Mucosa of stomach (tissue), 1 donor: Measurements from ENCODE around the gene MALAT1.
"Not testable (repeated sequence)": the region's sequence is repeated elsewhere in the genome, so short reads cannot be mapped to it uniquely, and the experiment has no call there.

Source experiments
- H3K27me3 ChIP-seq: one replicate; pipeline ENCODE4 v1.7.0; 2013; ENCODE audit warnings: mild to moderate bottlenecking, low read length; ENCODE audit not compliant: control insufficient read depth, insufficient read depth
- H3K36me3 ChIP-seq: one replicate; pipeline ENCODE4 v1.7.0; 2013; ENCODE audit warnings: low read length; ENCODE audit not compliant: control insufficient read depth, insufficient read depth
- H3K4me1 ChIP-seq: one replicate; pipeline ENCODE4 v1.7.0; 2013; ENCODE audit warnings: mild to moderate bottlenecking, low read length; ENCODE audit not compliant: control insufficient read depth, insufficient read depth
- H3K4me3 ChIP-seq: one replicate; pipeline ENCODE4 v1.7.0; 2013; ENCODE audit warnings: low read length
- H3K9ac ChIP-seq: one replicate; pipeline ENCODE4 v1.7.0; 2013; ENCODE audit warnings: mild to moderate bottlenecking, low read length, moderate library complexity
- H3K9me3 ChIP-seq: one replicate; pipeline ENCODE4 v1.7.0; 2013; ENCODE audit warnings: mild to moderate bottlenecking, low read length, moderate library complexity; ENCODE audit not compliant: control insufficient read depth
- donor health status: Pancreatic carcinoma.

Gene MALAT1

DNA sequence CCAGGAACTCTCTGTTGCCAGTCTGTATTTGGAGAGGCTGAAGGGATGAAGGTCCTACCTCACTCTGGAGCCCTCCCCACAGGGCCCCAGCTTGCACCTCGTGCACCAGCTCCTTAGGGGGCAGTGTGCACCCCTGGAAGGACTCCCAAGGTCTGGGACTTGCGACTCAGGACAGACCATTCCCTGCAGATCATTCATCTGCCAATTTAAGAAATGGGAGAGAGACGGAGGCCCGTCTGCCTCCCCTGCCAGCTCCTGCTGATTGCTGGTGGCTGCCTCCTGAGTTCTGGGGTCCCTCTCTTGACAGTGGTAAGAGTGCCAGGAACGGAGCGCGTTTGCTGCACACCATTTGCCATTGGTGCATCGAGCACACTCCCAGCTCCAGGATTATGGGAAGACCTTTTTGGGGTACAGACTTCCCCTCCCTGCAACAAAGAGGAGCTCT is 27.4 kb upstream of the MALAT1 start:
- Histone ChIP-seq H3K4me1 (peaks cover 22% of the 10 kb centered on the region), H3K27me3 (no peaks in the 10 kb centered on the region), H3K9ac (peak overlapping the region; percentile 68), H3K36me3 (no peaks in the 10 kb centered on the region), H3K9me3 (no peaks in the 10 kb centered on the region), H3K4me3 (peak overlapping the region; percentile 9)

DNA sequence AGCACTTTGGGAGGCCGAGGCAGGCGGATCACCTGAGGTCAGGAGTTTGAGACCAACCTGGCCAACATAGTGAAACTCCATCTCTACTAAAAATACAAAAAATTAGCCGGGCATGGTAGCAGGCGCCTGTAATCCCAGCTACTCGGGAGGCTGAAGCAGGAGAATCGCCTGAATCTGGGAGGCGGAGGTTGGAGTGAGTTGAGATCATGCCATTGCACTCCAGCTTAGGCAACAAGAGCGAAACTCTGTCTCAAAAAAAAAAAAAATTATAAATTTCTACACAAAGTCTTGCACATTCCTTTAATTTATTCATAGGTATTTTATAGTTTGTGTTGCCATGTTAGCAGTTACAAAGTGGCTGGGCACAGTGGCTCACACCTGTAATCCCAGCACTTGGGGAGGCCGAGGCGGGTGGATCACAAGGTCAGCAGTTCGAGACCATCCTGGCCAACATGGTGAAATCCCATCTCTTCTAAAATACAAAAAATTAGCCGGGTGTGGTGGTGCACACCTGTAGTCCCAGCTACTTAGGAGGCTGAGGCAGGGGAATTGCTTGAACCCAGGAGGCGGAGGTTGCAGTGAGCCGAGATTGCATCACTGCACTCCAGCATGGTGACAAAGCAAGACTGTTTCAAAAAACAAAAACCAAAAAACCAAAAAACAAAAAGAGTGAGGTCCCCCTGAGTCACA is 26.1 kb upstream of the MALAT1 start:
- not testable (repeated sequence) for H3K36me3 ChIP-seq, H3K27me3 ChIP-seq, H3K4me3 ChIP-seq, H3K9me3 ChIP-seq
- Histone ChIP-seq H3K9ac (peak overlapping the region; percentile 68), H3K4me1 (peaks cover 28% of the 10 kb centered on the region)

DNA sequence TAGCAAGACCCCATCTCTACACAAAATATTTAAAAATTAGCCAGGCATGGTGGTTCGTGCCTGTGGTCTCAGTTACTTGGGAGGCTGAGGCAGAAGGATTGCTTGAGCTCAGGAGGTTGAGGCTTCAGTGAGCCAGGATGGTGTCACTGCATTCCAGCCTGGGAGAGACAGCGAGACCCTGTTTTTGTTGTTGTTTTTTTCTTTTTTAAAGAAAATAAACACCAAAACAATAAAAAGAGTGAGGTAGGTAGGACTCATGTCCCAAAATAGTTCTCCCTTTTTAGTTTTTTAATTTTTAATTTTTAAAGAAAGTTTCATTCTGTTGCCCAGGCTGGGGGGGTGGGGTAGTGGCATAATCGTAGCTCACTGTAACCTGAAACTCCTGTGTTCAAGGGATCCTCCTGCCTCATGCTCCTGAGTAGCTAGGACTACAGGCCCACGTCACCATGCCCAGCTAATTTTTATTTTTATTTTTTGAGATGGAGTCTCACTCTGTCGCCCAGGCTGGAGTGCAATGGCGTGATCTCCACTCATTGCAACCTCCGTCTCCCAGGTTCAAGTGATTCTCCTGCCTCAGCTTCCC is 25.5 kb upstream of the MALAT1 start:
- peaks cover 34% of the 10 kb centered on the region for H3K4me1 ChIP-seq
- H3K9ac ChIP-seq = no peak overlapping the region
- H3K36me3 ChIP-seq = no peaks in the 10 kb centered on the region
- H3K4me3 ChIP-seq = no peak overlapping the region
- no peaks in the 10 kb centered on the region for H3K9me3 ChIP-seq
- H3K27me3 ChIP-seq = no peaks in the 10 kb centered on the region

DNA sequence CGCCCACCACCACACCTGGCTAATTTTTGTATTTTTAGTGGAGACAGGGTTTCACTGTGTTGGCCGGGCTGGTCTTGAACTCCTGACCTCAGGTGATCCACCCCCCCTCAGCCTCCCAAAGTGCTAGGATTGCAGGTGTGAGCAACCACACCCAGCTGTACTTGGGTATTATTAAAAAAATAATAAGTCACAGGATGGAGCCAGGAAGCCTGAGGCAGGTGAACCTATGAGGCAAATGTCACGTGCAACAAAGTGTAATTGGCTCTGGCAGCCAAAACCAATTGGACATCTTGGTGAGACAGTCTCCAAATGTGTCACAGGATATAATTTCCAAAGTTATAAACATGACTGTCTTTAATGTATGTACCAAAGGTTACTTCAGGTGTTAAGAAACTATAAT is 24.0 kb upstream of the MALAT1 start:
- H3K4me3 ChIP-seq = no peak overlapping the region
- H3K27me3 ChIP-seq = no peaks in the 10 kb centered on the region
- no peak overlapping the region for H3K9ac ChIP-seq
- no peaks in the 10 kb centered on the region for H3K9me3 ChIP-seq
- H3K4me1 ChIP-seq = peaks cover 43% of the 10 kb centered on the region
- no peaks in the 10 kb centered on the region for H3K36me3 ChIP-seq

DNA sequence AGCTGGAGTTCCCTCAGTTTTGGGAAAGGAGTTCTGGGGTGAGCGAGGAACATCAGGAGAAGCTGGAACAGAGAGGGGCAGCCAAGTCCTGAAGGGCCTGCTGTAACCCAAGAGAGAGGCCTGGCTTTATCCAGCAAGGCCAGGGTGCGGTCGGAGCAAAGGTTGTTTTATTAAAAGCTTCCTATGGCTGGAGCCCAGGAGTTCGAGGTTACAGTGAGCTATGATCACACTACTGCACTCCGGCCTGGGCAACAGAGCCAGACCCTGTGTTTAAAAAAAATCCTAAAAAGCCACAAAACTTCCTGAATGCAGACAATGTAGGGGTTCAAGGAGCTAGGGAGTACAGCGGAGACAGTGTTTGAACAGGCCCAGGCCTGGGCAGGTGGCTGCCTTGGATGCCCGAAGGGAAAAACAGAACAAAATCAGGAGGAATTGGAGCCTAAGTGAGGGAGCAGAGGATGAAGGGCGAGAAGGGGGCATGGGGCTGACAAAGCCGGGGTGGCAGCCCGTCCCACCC is 22.2 kb upstream of the MALAT1 start:
- no peaks in the 10 kb centered on the region for H3K36me3 ChIP-seq
- no peaks in the 10 kb centered on the region for H3K27me3 ChIP-seq
- H3K9ac ChIP-seq = peak overlapping the region; percentile 99
- H3K4me1 ChIP-seq = peaks cover 41% of the 10 kb centered on the region
- no peaks in the 10 kb centered on the region for H3K9me3 ChIP-seq
- H3K4me3 ChIP-seq = peak overlapping the region; percentile 64

DNA sequence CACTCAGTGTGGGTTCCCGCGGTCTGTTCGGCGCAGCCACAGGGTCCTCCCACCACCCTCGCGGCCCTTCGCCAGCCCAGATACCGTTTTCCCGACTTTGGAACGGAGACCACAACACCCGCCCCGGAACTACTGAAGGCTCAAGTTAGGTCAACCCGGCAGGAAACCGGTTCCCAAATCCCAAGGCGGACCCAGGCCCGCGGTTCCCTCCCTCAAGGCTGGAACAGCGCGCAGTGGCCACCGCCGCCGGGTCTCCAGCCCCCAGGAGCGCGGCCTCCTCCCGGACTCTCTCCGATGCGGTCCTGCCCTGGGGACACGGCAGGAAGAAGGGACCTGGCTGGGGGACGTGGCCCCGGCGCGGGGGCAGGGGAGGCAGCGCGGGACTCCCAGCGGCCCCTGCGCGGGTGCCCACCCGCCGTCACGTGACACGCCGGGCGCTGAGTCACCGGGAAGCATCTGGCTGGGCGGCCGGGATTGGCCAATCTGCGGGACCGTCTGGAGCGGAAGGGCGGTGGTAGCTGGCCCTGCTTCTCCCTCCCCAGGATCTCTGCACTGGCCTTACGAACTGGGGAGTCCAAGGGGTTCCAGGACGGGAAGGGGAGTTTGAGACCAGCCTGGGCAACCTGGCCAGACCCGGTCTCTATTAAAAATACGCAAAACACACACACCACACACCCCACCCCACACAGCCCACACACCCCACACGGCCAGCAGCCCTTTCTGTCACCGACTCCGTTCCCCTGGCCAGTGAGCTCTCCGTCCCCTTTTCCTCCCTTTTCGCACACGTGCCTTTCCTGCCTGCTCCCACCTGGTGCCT is 21.5 kb upstream of the MALAT1 start:
- Histone ChIP-seq H3K9ac (peak overlapping the region; percentile 99), H3K36me3 (no peaks in the 10 kb centered on the region), H3K9me3 (no peaks in the 10 kb centered on the region), H3K4me1 (peaks cover 36% of the 10 kb centered on the region), H3K4me3 (peak overlapping the region; percentile 87), H3K27me3 (no peaks in the 10 kb centered on the region)

DNA sequence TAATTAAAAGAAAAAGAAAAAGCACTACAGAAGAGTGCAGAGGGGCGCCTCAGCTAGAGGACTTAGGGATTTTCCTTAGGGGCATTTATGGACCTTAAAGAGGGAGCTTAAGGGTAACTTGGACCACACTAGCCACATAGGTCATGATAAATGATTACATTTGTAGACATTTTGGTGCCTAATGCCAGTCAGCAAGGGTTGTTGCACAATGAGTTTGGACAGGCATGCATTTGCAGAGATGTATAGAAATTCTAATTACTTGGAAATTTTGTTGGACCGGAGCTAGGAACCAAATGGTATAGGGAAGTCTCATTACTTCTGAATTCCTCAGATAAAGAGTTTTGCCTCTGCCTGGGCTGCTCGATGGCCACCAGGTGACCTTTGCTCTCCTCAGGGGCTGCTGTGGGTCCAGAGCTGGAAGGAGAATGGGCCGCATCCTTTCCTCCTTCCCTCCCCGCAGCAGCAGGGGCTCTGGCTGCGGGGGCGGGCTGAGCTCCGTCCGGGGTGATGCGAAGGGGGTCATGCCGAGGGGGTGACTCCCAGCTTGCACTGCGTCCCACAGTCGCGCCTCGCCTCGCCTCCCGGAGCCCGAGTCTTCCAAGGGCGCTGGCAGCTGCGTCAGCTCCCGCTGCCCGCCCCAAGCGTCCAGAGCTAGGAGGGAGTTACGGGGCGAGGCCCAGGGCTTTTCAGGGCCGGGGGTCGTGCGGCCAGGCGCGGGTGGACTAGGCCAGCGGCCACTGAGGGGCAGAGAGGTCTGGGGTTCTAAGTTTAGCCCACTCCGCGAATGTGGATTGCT is 20.3 kb upstream of the MALAT1 start:
- peak overlapping the region; percentile 62 for H3K9ac ChIP-seq
- H3K4me1 ChIP-seq = peaks cover 36% of the 10 kb centered on the region

DNA sequence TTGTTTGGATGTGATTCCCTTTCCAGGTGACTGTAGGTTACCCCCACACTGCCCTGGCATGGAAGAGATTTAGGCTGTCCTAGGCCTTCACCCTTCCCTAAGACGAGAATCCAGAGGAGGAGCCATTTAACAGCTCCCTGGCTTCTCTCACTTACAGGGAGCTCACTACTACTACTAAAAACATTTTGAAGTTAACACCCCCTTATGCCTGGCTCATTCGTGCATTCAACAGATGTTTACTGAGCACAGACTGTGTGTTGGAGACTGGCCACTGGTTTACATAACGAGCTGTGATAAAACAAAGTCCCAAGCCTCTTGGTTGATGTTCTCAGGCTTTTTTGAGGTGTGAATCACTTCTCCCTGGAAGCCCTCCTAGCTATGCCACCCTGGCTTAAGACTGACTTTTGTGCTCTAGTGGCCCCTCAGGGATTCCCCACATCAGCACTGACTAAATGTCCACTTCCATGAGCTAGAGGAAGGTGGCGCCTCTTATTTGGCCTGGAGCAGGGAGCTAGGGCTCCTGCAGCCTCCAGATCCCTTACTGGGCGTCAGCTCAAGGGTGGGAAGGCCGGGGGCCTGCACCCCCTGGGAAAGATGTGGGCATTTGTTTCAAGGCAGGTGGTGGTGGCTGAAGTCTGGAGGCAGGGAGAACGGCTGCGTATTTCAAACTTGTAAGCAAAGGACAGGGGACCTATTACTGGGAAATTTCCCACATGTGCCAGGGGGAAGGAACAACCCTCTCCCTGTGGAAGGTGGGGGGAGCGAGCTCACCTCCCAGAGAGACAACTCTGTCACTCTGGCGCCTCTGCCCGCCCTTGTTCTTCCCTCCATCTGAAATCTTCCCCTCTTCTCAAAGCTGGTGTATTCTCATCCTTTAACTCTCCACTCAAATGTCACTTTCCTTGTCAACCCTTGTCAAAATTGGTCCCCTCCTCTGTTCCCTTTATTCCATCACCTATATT is 19.4 kb upstream of the MALAT1 start:
- H3K9me3 ChIP-seq = no peaks in the 10 kb centered on the region
- no peak overlapping the region for H3K4me3 ChIP-seq
- H3K4me1 ChIP-seq = peaks cover 36% of the 10 kb centered on the region
- H3K36me3 ChIP-seq = no peaks in the 10 kb centered on the region
- H3K9ac ChIP-seq = peak overlapping the region; percentile 62
- no peaks in the 10 kb centered on the region for H3K27me3 ChIP-seq

More for the DNA sequence above, 20.3 kb upstream of the MALAT1 start:
- Histone ChIP-seq H3K4me3 (no peak overlapping the region), H3K27me3 (no peaks in the 10 kb centered on the region), H3K9me3 (no peaks in the 10 kb centered on the region), H3K36me3 (no peaks in the 10 kb centered on the region)

DNA sequence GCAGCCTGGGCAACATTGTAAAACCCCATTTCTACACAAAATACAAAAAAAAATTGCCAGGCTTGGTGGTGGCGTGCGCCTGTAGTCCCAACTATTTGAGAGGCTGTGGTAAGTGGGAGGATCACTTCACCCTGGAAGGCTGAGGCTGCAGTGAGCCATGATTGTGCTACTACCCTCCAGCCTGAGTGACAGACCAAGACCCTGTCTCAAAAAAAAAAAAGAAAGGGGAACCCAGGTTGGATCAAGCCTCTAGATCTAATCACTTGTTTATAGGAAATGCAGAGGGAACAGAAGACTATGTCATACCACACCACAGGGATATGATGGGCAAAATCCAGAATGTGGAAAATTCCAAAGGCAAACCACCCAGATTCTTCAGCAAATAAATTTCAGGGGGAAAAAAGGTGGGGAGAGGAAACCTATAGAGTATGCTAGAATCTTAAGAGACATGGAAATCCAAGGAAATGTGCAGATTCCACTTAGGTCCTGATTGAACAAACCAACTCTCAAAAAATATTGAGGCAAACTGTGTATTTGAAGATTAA is 16.5 kb upstream of the MALAT1 start:
- H3K9me3 ChIP-seq = no peaks in the 10 kb centered on the region
- no peak overlapping the region for H3K9ac ChIP-seq
- H3K27me3 ChIP-seq = no peaks in the 10 kb centered on the region
- H3K4me1 ChIP-seq = peaks cover 50% of the 10 kb centered on the region
- no peaks in the 10 kb centered on the region for H3K36me3 ChIP-seq
- H3K4me3 ChIP-seq = no peak overlapping the region

DNA sequence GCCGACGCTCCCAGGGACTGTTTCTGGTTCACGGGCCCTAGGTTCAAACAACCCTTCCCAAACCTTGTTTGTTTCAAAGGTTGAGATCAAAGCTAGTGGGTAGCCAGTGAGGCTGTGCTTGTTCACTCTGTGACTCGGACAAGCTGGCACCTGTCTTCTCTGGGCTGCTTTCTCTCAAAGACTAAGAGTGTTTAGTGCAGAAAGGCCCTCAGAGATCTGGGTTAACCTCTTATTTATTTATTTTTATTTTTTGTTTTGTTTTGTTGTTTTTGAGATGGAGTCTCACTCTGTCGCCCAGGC is 13.0 kb upstream of the MALAT1 start:
- H3K9me3 ChIP-seq = no peaks in the 10 kb centered on the region
- peaks cover 56% of the 10 kb centered on the region for H3K4me1 ChIP-seq

More for the DNA sequence above, 13.0 kb upstream of the MALAT1 start:
- no peaks in the 10 kb centered on the region for H3K36me3 ChIP-seq
- no peak overlapping the region for H3K4me3 ChIP-seq
- peak overlapping the region; percentile 27 for H3K9ac ChIP-seq
- no peaks in the 10 kb centered on the region for H3K27me3 ChIP-seq
